ENCODE results near the gene SLC31A2.
"Not testable (repeated sequence)": the region's sequence is repeated elsewhere in the genome, so short reads cannot be mapped to it uniquely, and the experiment has no call there.

Gene SLC31A2

GRCh38 chr9:113139225-113139829 is 11.5 kb upstream of the SLC31A2 start:
- FAIRE-seq (no peak), DNase-seq (ENCODE audit: insufficient read length, low spot score) (no peak)
- TF ChIP-seq POLR2A (IDR thresholded peaks at IDR 0.05; ENCODE audit: low read depth, low read length) = no peak

- FAIRE-seq = no peak
- TF ChIP-seq POLR2A (IDR thresholded peaks at IDR 0.05; ENCODE audit: low read depth, low read length) = no peak
- DNase-seq (ENCODE audit: insufficient read length, low spot score) = no peak
Observed at GRCh38 chr9:113139953-113140352, 10.9 kb upstream of the SLC31A2 start.

- FAIRE-seq; DNase-seq (ENCODE audit: insufficient read length, low spot score): not testable (repeated sequence)
Observed at GRCh38 chr9:113140896-113141295, 9.9 kb upstream of the SLC31A2 start.

GRCh38 chr9:113143432-113144227 is 7.2 kb upstream of the SLC31A2 start:
- DNase-seq (ENCODE audit: insufficient read length, low spot score) (no peak), FAIRE-seq (no peak)
- TF ChIP-seq POLR2A (IDR thresholded peaks at IDR 0.05; ENCODE audit: low read depth, low read length) = no peak

- DNase-seq (ENCODE audit: insufficient read length, low spot score) (no peak), FAIRE-seq (no peak)
- no peak for TF ChIP-seq POLR2A (IDR thresholded peaks at IDR 0.05; ENCODE audit: low read depth, low read length)
Observed at GRCh38 chr9:113148372-113148705, 2.5 kb upstream of the SLC31A2 start.

GRCh38 chr9:113148781-113149510 is 1.9 kb upstream of the SLC31A2 start:
- DNase-seq (ENCODE audit: insufficient read length, low spot score) (no peak), FAIRE-seq (no peak)
- no peak for TF ChIP-seq POLR2A (IDR thresholded peaks at IDR 0.05; ENCODE audit: low read depth, low read length)

GRCh38 chr9:113149561-113149960 is 1.2 kb upstream of the SLC31A2 start:
- not testable (repeated sequence) for FAIRE-seq; DNase-seq (ENCODE audit: insufficient read length, low spot score)

- FAIRE-seq (no peak), DNase-seq (ENCODE audit: insufficient read length, low spot score) (no peak)
- no peak for TF ChIP-seq POLR2A (IDR thresholded peaks at IDR 0.05; ENCODE audit: low read depth, low read length)
Observed at GRCh38 chr9:113151696-113152630, 1.2 kb downstream of the SLC31A2 start.

- no peak for FAIRE-seq
- no peak for DNase-seq (ENCODE audit: insufficient read length, low spot score)
- no peak for TF ChIP-seq POLR2A (IDR thresholded peaks at IDR 0.05; ENCODE audit: low read depth, low read length)
Observed at GRCh38 chr9:113152699-113153098, 1.9 kb downstream of the SLC31A2 start.

GRCh38 chr9:113153599-113153998 is 2.8 kb downstream of the SLC31A2 start:
- FAIRE-seq = peak; percentile 41
- no peak for DNase-seq (ENCODE audit: insufficient read length, low spot score)
- TF ChIP-seq POLR2A (IDR thresholded peaks at IDR 0.05; ENCODE audit: low read depth, low read length) = no peak

- FAIRE-seq (peak; percentile 97), DNase-seq (ENCODE audit: insufficient read length, low spot score) (peak; percentile 87)
- TF ChIP-seq POLR2A (IDR thresholded peaks at IDR 0.05; ENCODE audit: low read depth, low read length) = no peak
Observed at GRCh38 chr9:113154471-113154870, 3.7 kb downstream of the SLC31A2 start.

- TF ChIP-seq POLR2A (IDR thresholded peaks at IDR 0.05; ENCODE audit: low read depth, low read length) = no peak
- FAIRE-seq (no peak), DNase-seq (ENCODE audit: insufficient read length, low spot score) (no peak)
Observed at GRCh38 chr9:113154946-113155345, 4.1 kb downstream of the SLC31A2 start.

- no peak for TF ChIP-seq POLR2A (IDR thresholded peaks at IDR 0.05; ENCODE audit: low read depth, low read length)
- FAIRE-seq = no peak
- no peak for DNase-seq (ENCODE audit: insufficient read length, low spot score)
Observed at GRCh38 chr9:113155911-113156588, 5.2 kb downstream of the SLC31A2 start.

Data from H54 (cell line).